ENCODE measurements around the gene CCDC69. TPM values are rescaled to one million over a fixed set of nuclear protein-coding genes. Genes with fewer than 3 reads are reported as not detected.
A peak's percentile ranks its signal among the peaks of the same experiment; 100 is the strongest.

The CCDC69 gene
- total RNA-seq, 1 experiment from 2014 or later: 5.1 TPM

- BruUV-seq (replicated peaks): no TSS peak
- DNase-seq: no peak
- ChIA-PET CTCF (no interaction called here), POLR2A (no interaction called here)
- no peak overlapping the region for H3K27ac Mint-ChIP-seq (ENCODE audit: unreplicated experiment)
- peak overlapping the region; percentile 84 for H3K4me3 Mint-ChIP-seq (ENCODE audit: unreplicated experiment)
- H3K36me3 Mint-ChIP-seq (ENCODE audit: insufficient read depth, unreplicated experiment): no peaks in the 10 kb centered on the region
- H3K9me3 Mint-ChIP-seq (ENCODE audit: unreplicated experiment): no peaks in the 10 kb centered on the region
- H3K9me3 ChIP-seq: no peaks in the 10 kb centered on the region
- H3K27me3 ChIP-seq (replicated peaks; ENCODE audit: control insufficient read depth, insufficient read depth, low read length): no peaks in the 10 kb centered on the region
- no peaks in the 10 kb centered on the region for H3K36me3 ChIP-seq (ENCODE audit: control insufficient read depth, insufficient read depth, low read length)
- peaks cover 10% of the 10 kb centered on the region for H3K4me1 ChIP-seq
- no peaks in the 10 kb centered on the region for H3K27me3 Mint-ChIP-seq (ENCODE audit: insufficient read depth, unreplicated experiment)
- H3K4me3 ChIP-seq (ENCODE audit: low read depth, low read length): no peak overlapping the region
- intact Hi-C loops (cut with micrococcal nuclease; ENCODE audit: unreplicated experiment): no loop called here
- H3K4me1 Mint-ChIP-seq (ENCODE audit: low read depth, unreplicated experiment): no peaks in the 10 kb centered on the region
- TF ChIP-seq CTCF (IDR thresholded peaks at IDR 0.05; ENCODE audit: insufficient read depth in 1 of 2, low read depth in 1 of 2, low read length in 1 of 2, severe bottlenecking in 1 of 2, unreplicated experiment in 1 of 2): no peak
These were observed 1.7 kb downstream of the CCDC69 start for GRCh38 chr5:151222054-151222789.

GRCh38 chr5:151221574-151221973, 2.3 kb downstream of the CCDC69 start:
- H3K4me1 ChIP-seq: peaks cover 10% of the 10 kb centered on the region
- H3K27ac Mint-ChIP-seq (ENCODE audit: unreplicated experiment): no peak overlapping the region
- intact Hi-C loops (cut with micrococcal nuclease; ENCODE audit: unreplicated experiment): no loop called here
- no TSS peak for BruUV-seq (replicated peaks)
- DNase-seq: no peak
- no peaks in the 10 kb centered on the region for H3K9me3 ChIP-seq
- no peak overlapping the region for H3K4me3 ChIP-seq (ENCODE audit: low read depth, low read length)
- no peak overlapping the region for H3K4me3 Mint-ChIP-seq (ENCODE audit: unreplicated experiment)
- no peaks in the 10 kb centered on the region for H3K36me3 Mint-ChIP-seq (ENCODE audit: insufficient read depth, unreplicated experiment)
- H3K27me3 ChIP-seq (replicated peaks; ENCODE audit: control insufficient read depth, insufficient read depth, low read length): no peaks in the 10 kb centered on the region
- ChIA-PET POLR2A (interaction anchor here (0.6 kb wide), 1 partner anchor 17 kb away, joined by 3 read pairs; no protein-coding TSS in a partner anchor), CTCF (no interaction called here)
- H3K4me1 Mint-ChIP-seq (ENCODE audit: low read depth, unreplicated experiment): no peaks in the 10 kb centered on the region
- no peaks in the 10 kb centered on the region for H3K36me3 ChIP-seq (ENCODE audit: control insufficient read depth, insufficient read depth, low read length)
- H3K27me3 Mint-ChIP-seq (ENCODE audit: insufficient read depth, unreplicated experiment): no peaks in the 10 kb centered on the region
- H3K9me3 Mint-ChIP-seq (ENCODE audit: unreplicated experiment): no peaks in the 10 kb centered on the region
- no peak for TF ChIP-seq CTCF (IDR thresholded peaks at IDR 0.05; ENCODE audit: insufficient read depth in 1 of 2, low read depth in 1 of 2, low read length in 1 of 2, severe bottlenecking in 1 of 2, unreplicated experiment in 1 of 2)

GRCh38 chr5:151219789-151220188, 4.1 kb downstream of the CCDC69 start:
- no peak overlapping the region for H3K27ac Mint-ChIP-seq (ENCODE audit: unreplicated experiment)
- H3K27me3 Mint-ChIP-seq (ENCODE audit: insufficient read depth, unreplicated experiment): no peaks in the 10 kb centered on the region
- BruUV-seq (replicated peaks): no TSS peak
- H3K36me3 Mint-ChIP-seq (ENCODE audit: insufficient read depth, unreplicated experiment): no peaks in the 10 kb centered on the region
- no peaks in the 10 kb centered on the region for H3K36me3 ChIP-seq (ENCODE audit: control insufficient read depth, insufficient read depth, low read length)
- no peak for TF ChIP-seq CTCF (IDR thresholded peaks at IDR 0.05; ENCODE audit: insufficient read depth in 1 of 2, low read depth in 1 of 2, low read length in 1 of 2, severe bottlenecking in 1 of 2, unreplicated experiment in 1 of 2)
- H3K4me3 ChIP-seq (ENCODE audit: low read depth, low read length): no peak overlapping the region
- ChIA-PET POLR2A (no interaction called here), CTCF (no interaction called here)
- intact Hi-C loops (cut with micrococcal nuclease; ENCODE audit: unreplicated experiment): no loop called here
- H3K4me1 Mint-ChIP-seq (ENCODE audit: low read depth, unreplicated experiment): peaks cover 9% of the 10 kb centered on the region
- no peaks in the 10 kb centered on the region for H3K9me3 Mint-ChIP-seq (ENCODE audit: unreplicated experiment)
- peaks cover 18% of the 10 kb centered on the region for H3K4me1 ChIP-seq
- H3K9me3 ChIP-seq: no peaks in the 10 kb centered on the region
- no peaks in the 10 kb centered on the region for H3K27me3 ChIP-seq (replicated peaks; ENCODE audit: control insufficient read depth, insufficient read depth, low read length)
- H3K4me3 Mint-ChIP-seq (ENCODE audit: unreplicated experiment): no peak overlapping the region
- DNase-seq: no peak
